ENCODE data around the gene MRPS23. TPM values are rescaled to one million over a fixed set of nuclear protein-coding genes. Genes with fewer than 3 reads are reported as not detected.

The MRPS23 gene
- total and polyA plus RNA-seq, 2 of the 13 experiments (the other 11 are each of a cell fraction or from before 2014, with no cell fraction given) = 63.2 to 181 TPM

DNA sequence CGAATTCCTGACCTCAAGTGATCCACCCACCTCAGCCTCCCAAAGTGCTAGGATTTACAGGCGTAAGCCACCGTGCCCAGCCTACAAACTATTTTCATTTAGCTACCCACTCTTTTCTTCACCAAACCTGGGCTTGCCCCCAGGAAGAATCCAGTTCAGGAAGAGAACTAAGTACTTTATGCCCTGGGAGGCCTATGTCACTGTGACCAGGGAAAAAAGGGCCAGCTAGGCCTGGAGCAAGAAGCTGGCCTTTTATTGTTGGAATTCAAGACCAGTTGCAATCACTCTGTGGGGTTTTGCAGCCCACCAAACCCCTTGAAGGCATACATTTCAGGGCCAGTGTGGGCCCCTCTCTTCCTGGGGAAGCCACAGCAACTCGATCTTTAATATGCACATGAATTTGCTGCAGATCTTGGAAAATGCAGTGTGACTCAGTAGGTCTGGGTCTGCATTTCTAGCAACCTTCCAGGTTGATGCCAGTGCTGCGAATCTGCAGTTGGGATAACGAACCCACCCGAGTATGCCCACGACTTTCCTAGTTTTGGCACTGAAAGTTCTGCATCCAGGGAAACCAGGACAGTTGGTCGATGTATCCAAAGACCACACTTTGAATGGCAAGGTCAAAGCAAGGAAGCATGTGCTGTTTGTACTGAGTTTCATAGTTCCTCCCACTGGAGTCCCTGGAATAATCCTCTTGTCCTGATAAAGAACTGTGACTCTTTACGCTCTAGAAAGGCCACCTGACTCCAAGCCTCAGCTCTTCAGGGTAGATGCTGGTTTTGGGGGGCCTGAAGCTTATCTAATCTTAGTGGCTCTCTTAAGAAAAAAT is 7.2 kb upstream of the MRPS23 start (continued):
- TF ChIP-seq, protein P1, sequence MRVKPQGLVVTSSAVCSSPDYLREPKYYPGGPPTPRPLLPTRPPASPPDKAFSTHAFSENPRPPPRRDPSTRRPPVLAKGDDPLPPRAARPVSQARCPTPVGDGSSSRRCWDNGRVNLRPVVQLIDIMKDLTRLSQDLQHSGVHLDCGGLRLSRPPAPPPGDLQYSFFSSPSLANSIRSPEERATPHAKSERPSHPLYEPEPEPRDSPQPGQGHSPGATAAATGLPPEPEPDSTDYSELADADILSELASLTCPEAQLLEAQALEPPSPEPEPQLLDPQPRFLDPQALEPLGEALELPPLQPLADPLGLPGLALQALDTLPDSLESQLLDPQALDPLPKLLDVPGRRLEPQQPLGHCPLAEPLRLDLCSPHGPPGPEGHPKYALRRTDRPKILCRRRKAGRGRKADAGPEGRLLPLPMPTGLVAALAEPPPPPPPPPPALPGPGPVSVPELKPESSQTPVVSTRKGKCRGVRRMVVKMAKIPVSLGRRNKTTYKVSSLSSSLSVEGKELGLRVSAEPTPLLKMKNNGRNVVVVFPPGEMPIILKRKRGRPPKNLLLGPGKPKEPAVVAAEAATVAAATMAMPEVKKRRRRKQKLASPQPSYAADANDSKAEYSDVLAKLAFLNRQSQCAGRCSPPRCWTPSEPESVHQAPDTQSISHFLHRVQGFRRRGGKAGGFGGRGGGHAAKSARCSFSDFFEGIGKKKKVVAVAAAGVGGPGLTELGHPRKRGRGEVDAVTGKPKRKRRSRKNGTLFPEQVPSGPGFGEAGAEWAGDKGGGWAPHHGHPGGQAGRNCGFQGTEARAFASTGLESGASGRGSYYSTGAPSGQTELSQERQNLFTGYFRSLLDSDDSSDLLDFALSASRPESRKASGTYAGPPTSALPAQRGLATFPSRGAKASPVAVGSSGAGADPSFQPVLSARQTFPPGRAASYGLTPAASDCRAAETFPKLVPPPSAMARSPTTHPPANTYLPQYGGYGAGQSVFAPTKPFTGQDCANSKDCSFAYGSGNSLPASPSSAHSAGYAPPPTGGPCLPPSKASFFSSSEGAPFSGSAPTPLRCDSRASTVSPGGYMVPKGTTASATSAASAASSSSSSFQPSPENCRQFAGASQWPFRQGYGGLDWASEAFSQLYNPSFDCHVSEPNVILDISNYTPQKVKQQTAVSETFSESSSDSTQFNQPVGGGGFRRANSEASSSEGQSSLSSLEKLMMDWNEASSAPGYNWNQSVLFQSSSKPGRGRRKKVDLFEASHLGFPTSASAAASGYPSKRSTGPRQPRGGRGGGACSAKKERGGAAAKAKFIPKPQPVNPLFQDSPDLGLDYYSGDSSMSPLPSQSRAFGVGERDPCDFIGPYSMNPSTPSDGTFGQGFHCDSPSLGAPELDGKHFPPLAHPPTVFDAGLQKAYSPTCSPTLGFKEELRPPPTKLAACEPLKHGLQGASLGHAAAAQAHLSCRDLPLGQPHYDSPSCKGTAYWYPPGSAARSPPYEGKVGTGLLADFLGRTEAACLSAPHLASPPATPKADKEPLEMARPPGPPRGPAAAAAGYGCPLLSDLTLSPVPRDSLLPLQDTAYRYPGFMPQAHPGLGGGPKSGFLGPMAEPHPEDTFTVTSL (CRISPR knock-in tag; IDR thresholded peaks at IDR 0.05; ENCODE audit: borderline replicate concordance) = no peak; the same call in 1 of the 2 replicates
- TF ChIP-seq ZNF816 (CRISPR knock-in tag; IDR thresholded peaks at IDR 0.05; ENCODE audit: borderline replicate concordance) (no peak), ZNF841 (CRISPR knock-in tag; IDR thresholded peaks at IDR 0.05; ENCODE audit: borderline replicate concordance) (no peak), ZNF670 (CRISPR knock-in tag; IDR thresholded peaks at IDR 0.05; ENCODE audit: borderline replicate concordance) (no peak), SKI (IDR thresholded peaks at IDR 0.05; ENCODE audit: partially characterized antibody) (no peak), ZNF3 (CRISPR knock-in tag; IDR thresholded peaks at IDR 0.05) (no peak), ZFP41 (CRISPR knock-in tag; IDR thresholded peaks at IDR 0.05; ENCODE audit: borderline replicate concordance) (no peak), PCBP2 (optimal IDR thresholded peaks at IDR 0.05; ENCODE audit: low read depth, low read length, poor library complexity, severe bottlenecking) (no peak), MYC (CRISPR knock-in tag; IDR thresholded peaks at IDR 0.05; ENCODE audit: borderline replicate concordance) (0 out of 2 replicates have a peak, but pooled peaks have one; percentile 16), ZBTB7B (CRISPR knock-in tag; IDR thresholded peaks at IDR 0.05) (no peak; the same call in 1 of the 2 replicates), ZNF326 (CRISPR knock-in tag; IDR thresholded peaks at IDR 0.05; ENCODE audit: borderline replicate concordance) (no peak), NFYB (CRISPR knock-in tag; IDR thresholded peaks at IDR 0.05) (0 out of 2 replicates have a peak, but pooled peaks have one; percentile 11)
- TF ChIP-seq, protein P2, sequence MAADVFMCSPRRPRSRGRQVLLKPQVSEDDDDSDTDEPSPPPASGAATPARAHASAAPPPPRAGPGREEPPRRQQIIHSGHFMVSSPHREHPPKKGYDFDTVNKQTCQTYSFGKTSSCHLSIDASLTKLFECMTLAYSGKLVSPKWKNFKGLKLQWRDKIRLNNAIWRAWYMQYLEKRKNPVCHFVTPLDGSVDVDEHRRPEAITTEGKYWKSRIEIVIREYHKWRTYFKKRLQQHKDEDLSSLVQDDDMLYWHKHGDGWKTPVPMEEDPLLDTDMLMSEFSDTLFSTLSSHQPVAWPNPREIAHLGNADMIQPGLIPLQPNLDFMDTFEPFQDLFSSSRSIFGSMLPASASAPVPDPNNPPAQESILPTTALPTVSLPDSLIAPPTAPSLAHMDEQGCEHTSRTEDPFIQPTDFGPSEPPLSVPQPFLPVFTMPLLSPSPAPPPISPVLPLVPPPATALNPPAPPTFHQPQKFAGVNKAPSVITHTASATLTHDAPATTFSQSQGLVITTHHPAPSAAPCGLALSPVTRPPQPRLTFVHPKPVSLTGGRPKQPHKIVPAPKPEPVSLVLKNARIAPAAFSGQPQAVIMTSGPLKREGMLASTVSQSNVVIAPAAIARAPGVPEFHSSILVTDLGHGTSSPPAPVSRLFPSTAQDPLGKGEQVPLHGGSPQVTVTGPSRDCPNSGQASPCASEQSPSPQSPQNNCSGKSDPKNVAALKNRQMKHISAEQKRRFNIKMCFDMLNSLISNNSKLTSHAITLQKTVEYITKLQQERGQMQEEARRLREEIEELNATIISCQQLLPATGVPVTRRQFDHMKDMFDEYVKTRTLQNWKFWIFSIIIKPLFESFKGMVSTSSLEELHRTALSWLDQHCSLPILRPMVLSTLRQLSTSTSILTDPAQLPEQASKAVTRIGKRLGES (CRISPR knock-in tag; IDR thresholded peaks at IDR 0.05; ENCODE audit: borderline replicate concordance) = no peak
- TF ChIP-seq, protein P3, sequence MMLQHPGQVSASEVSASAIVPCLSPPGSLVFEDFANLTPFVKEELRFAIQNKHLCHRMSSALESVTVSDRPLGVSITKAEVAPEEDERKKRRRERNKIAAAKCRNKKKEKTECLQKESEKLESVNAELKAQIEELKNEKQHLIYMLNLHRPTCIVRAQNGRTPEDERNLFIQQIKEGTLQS (CRISPR knock-in tag; IDR thresholded peaks at IDR 0.05) = no peak
- TF ChIP-seq, protein P4, sequence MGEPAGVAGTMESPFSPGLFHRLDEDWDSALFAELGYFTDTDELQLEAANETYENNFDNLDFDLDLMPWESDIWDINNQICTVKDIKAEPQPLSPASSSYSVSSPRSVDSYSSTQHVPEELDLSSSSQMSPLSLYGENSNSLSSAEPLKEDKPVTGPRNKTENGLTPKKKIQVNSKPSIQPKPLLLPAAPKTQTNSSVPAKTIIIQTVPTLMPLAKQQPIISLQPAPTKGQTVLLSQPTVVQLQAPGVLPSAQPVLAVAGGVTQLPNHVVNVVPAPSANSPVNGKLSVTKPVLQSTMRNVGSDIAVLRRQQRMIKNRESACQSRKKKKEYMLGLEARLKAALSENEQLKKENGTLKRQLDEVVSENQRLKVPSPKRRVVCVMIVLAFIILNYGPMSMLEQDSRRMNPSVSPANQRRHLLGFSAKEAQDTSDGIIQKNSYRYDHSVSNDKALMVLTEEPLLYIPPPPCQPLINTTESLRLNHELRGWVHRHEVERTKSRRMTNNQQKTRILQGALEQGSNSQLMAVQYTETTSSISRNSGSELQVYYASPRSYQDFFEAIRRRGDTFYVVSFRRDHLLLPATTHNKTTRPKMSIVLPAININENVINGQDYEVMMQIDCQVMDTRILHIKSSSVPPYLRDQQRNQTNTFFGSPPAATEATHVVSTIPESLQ (CRISPR knock-in tag; conservative IDR thresholded peaks at IDR 0.05) = no peak
- TF ChIP-seq, protein P5, sequence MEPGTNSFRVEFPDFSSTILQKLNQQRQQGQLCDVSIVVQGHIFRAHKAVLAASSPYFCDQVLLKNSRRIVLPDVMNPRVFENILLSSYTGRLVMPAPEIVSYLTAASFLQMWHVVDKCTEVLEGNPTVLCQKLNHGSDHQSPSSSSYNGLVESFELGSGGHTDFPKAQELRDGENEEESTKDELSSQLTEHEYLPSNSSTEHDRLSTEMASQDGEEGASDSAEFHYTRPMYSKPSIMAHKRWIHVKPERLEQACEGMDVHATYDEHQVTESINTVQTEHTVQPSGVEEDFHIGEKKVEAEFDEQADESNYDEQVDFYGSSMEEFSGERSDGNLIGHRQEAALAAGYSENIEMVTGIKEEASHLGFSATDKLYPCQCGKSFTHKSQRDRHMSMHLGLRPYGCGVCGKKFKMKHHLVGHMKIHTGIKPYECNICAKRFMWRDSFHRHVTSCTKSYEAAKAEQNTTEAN (CRISPR knock-in tag; conservative IDR thresholded peaks at IDR 0.05) = no peak

Data from HepG2 (cell line).